ENCODE measurements around the gene NTMT2.
A peak's percentile ranks its signal among the peaks of the same experiment; 100 is the strongest.
"Not testable (repeated sequence)": the region's sequence is repeated elsewhere in the genome, so short reads cannot be mapped to it uniquely, and the experiment has no call there.

Gene NTMT2

GRCh38 chr1:170145770-170146676 lies at the start of gene NTMT2:
NTMT2 (plus strand) TSS chr1:170145959; CDS start chr1:170146108, 149 bp downstream.
- DNase-seq (ENCODE audit: extremely low spot score): no peak
- ChIA-PET CTCF (interaction anchor here (0.6 kb wide), 2 partner anchors 15 to 112 kb away, joined by 3 read pairs; no protein-coding TSS in a partner anchor), POLR2A (interaction anchor here (0.6 kb wide), 1 partner anchor 386 kb away, joined by 3 read pairs; the partner anchor contains the start of gene GORAB)
- TF ChIP-seq FOXK2 (IDR thresholded peaks at IDR 0.05) (no peak), ELF4 (IDR thresholded peaks at IDR 0.05) (no peak), CTBP1 (IDR thresholded peaks at IDR 0.05; ENCODE audit: borderline replicate concordance) (no peak), LEF1 (IDR thresholded peaks at IDR 0.05; ENCODE audit: borderline replicate concordance) (no peak), SUZ12 (IDR thresholded peaks at IDR 0.05) (no peak), NFRKB (IDR thresholded peaks at IDR 0.05) (no peak), BHLHE40 (IDR thresholded peaks at IDR 0.05; ENCODE audit: borderline replicate concordance) (no peak), FOXM1 (IDR thresholded peaks at IDR 0.05; ENCODE audit: borderline replicate concordance) (no peak), L3MBTL2 (conservative IDR thresholded peaks at IDR 0.05) (no peak), TARDBP (IDR thresholded peaks at IDR 0.05) (no peak), FOXA1 (IDR thresholded peaks at IDR 0.05) (no peak), ZNF384 (IDR thresholded peaks at IDR 0.05) (no peak), HDGF (IDR thresholded peaks at IDR 0.05; ENCODE audit: borderline replicate concordance) (no peak), SP1 (IDR thresholded peaks at IDR 0.05) (no peak), ARNT (IDR thresholded peaks at IDR 0.05) (no peak)
- TF ChIP-seq, protein P1, sequence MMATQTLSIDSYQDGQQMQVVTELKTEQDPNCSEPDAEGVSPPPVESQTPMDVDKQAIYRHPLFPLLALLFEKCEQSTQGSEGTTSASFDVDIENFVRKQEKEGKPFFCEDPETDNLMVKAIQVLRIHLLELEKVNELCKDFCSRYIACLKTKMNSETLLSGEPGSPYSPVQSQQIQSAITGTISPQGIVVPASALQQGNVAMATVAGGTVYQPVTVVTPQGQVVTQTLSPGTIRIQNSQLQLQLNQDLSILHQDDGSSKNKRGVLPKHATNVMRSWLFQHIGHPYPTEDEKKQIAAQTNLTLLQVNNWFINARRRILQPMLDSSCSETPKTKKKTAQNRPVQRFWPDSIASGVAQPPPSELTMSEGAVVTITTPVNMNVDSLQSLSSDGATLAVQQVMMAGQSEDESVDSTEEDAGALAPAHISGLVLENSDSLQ (IDR thresholded peaks at IDR 0.05): no peak

DNA sequence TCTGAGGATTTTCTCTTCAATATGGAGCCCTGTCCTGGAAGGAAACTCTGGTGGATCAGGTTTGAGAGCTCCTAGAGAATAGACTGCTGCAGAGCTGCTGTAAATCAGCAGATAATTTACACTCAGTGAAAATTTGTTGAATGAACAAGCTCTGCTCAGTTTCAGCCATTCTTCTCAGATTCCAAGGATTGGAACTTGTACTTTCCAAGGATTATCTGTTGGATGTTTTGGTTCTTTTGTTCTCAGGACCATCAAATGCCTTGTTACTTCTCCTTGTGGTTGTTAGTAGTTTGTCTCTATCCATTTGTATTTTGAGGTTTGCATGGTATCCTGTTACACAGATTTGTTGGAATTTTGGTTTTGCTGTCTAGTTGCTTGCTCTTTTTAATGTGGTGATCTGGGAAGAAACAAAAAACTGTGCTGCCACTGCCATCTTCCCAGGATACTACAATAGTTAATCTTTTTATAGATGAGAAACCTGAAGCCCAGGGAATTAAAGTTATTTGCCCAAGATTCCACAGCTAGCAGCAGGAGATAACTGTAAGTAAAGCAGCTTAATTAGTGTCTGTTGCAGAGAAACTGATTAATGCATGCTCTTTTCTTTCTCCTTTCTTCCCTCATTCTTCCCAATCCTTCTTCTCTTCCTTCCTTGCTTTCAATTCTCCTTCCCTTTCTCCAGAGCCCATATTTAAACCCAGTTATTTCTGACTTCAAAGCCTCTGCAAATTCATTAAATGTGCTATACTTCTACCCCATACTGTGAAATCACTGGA lies 49.6 kb upstream of the NTMT2 start:
- TF ChIP-seq NFRKB (IDR thresholded peaks at IDR 0.05): no peak
- no peak for TF ChIP-seq L3MBTL2 (conservative IDR thresholded peaks at IDR 0.05)
- no peak for TF ChIP-seq CTBP1 (IDR thresholded peaks at IDR 0.05; ENCODE audit: borderline replicate concordance)
- TF ChIP-seq SUZ12 (IDR thresholded peaks at IDR 0.05): no peak
- TF ChIP-seq SP1 (IDR thresholded peaks at IDR 0.05): no peak
- TF ChIP-seq LEF1 (IDR thresholded peaks at IDR 0.05; ENCODE audit: borderline replicate concordance): no peak
- TF ChIP-seq ELF4 (IDR thresholded peaks at IDR 0.05): no peak
- no peak for TF ChIP-seq BHLHE40 (IDR thresholded peaks at IDR 0.05; ENCODE audit: borderline replicate concordance)
- TF ChIP-seq TARDBP (IDR thresholded peaks at IDR 0.05): no peak
- no peak for TF ChIP-seq FOXK2 (IDR thresholded peaks at IDR 0.05)
- TF ChIP-seq, protein P1 (IDR thresholded peaks at IDR 0.05): no peak
- TF ChIP-seq FOXA1 (IDR thresholded peaks at IDR 0.05): no peak
- TF ChIP-seq HDGF (IDR thresholded peaks at IDR 0.05; ENCODE audit: borderline replicate concordance): no peak
- CTCF ChIA-PET: no interaction called here
- no peak for DNase-seq (ENCODE audit: extremely low spot score)
- POLR2A ChIA-PET: no interaction called here

DNA sequence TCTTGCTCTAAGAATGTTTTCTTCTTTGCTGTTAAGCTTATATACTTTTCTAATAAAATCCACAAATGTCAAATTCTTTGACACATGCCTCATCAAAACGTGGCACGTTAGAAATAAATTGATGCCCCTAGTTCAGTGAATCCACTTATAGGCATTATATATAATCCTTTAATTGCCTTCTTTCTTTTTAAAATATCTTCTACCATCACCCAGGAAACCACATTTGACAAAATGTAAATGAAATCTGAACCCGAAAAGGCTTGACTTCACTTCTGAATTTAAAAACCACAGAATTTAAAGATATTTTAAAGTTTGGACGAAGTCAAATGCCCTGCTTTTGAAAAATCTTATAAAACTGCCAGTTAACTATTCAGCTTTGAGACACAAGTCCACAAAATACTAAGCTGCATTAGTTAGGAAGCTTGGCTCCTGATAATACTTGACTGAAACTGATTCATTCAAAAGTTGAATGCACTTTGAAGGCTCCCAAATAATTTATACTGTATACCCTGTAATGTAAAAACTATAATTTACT lies 48.9 kb upstream of the NTMT2 start:
- TF ChIP-seq FOXM1 (IDR thresholded peaks at IDR 0.05; ENCODE audit: borderline replicate concordance) (no peak), TARDBP (IDR thresholded peaks at IDR 0.05) (no peak), ELF4 (IDR thresholded peaks at IDR 0.05) (no peak), ZNF384 (IDR thresholded peaks at IDR 0.05) (no peak), L3MBTL2 (conservative IDR thresholded peaks at IDR 0.05) (peak; percentile 33; the same call in 1 of the 2 replicates), SP1 (IDR thresholded peaks at IDR 0.05) (no peak)
- ChIA-PET CTCF (no interaction called here), POLR2A (interaction anchor here (0.9 kb wide), 1 partner anchor 22 kb away, joined by 3 read pairs; the partner anchor contains the start of gene KIFAP3)
- DNase-seq (ENCODE audit: extremely low spot score): no peak

GRCh38 chr1:170097449-170097948 lies 48.3 kb upstream of the NTMT2 start:
- no peak for DNase-seq (ENCODE audit: extremely low spot score)
- ChIA-PET POLR2A (interaction anchor here (0.9 kb wide), 1 partner anchor 23 kb away, joined by 3 read pairs; the partner anchor contains the start of gene KIFAP3), CTCF (no interaction called here)
- TF ChIP-seq HDGF (IDR thresholded peaks at IDR 0.05; ENCODE audit: borderline replicate concordance): no peak
- TF ChIP-seq ARNT (IDR thresholded peaks at IDR 0.05): no peak
- no peak for TF ChIP-seq CTBP1 (IDR thresholded peaks at IDR 0.05; ENCODE audit: borderline replicate concordance)
- 0 out of 2 replicates have a peak, but pooled peaks have one; percentile 24 for TF ChIP-seq L3MBTL2 (conservative IDR thresholded peaks at IDR 0.05)
- TF ChIP-seq SUZ12 (IDR thresholded peaks at IDR 0.05): no peak
- TF ChIP-seq BHLHE40 (IDR thresholded peaks at IDR 0.05; ENCODE audit: borderline replicate concordance): no peak

DNA sequence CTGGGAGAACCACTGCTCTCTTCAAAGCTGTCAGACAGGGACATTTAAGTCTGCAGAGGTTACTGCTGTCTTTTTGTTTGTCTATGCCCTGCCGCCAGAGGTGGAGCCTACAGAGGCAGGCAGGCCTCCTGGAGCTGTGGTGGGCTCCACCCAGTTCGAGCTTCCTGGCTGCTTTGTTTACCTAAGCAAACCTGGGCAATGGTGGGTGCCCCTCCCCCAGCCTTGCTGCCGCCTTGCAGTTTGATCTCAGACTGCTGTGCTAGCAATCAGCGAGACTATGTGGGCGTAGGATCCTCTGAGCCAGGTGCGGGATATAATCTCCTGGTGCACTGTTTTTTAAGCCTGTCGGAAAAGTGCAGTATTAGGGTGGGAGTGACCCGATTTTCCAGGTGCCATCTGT lies 32.6 kb upstream of the NTMT2 start:
- CTCF ChIA-PET; DNase-seq (ENCODE audit: extremely low spot score); POLR2A ChIA-PET: not testable (repeated sequence)

- TF ChIP-seq, protein P1 (IDR thresholded peaks at IDR 0.05): no peak
- no peak for TF ChIP-seq TARDBP (IDR thresholded peaks at IDR 0.05)
- TF ChIP-seq L3MBTL2 (conservative IDR thresholded peaks at IDR 0.05): no peak
- no peak for TF ChIP-seq SUZ12 (IDR thresholded peaks at IDR 0.05)
- no peak for TF ChIP-seq ELF4 (IDR thresholded peaks at IDR 0.05)
- TF ChIP-seq FOXA1 (IDR thresholded peaks at IDR 0.05): no peak
- no peak for TF ChIP-seq NFRKB (IDR thresholded peaks at IDR 0.05)
- TF ChIP-seq FOXK2 (IDR thresholded peaks at IDR 0.05): no peak
- no peak for TF ChIP-seq ARNT (IDR thresholded peaks at IDR 0.05)
- TF ChIP-seq ZNF384 (IDR thresholded peaks at IDR 0.05): no peak
- no peak for TF ChIP-seq SP1 (IDR thresholded peaks at IDR 0.05)
- TF ChIP-seq FOXM1 (IDR thresholded peaks at IDR 0.05; ENCODE audit: borderline replicate concordance): no peak
- no peak for TF ChIP-seq BHLHE40 (IDR thresholded peaks at IDR 0.05; ENCODE audit: borderline replicate concordance)
- TF ChIP-seq LEF1 (IDR thresholded peaks at IDR 0.05; ENCODE audit: borderline replicate concordance): no peak
- TF ChIP-seq CTBP1 (IDR thresholded peaks at IDR 0.05; ENCODE audit: borderline replicate concordance): no peak
- no peak for TF ChIP-seq HDGF (IDR thresholded peaks at IDR 0.05; ENCODE audit: borderline replicate concordance)
- CTCF ChIA-PET: no interaction called here
- POLR2A ChIA-PET: no interaction called here
- no peak for DNase-seq (ENCODE audit: extremely low spot score)
Measured at GRCh38 chr1:170114906-170115305, 30.9 kb upstream of the NTMT2 start.

Data from HEK293T (cell line).